ENCODE measurements around the gene KLF13. TPM values are rescaled to one million over a fixed set of nuclear protein-coding genes. Genes with fewer than 3 reads are reported as not detected.
A peak's percentile ranks its signal among the peaks of the same experiment; 100 is the strongest.
"Not testable (repeated sequence)": the region's sequence is repeated elsewhere in the genome, so short reads cannot be mapped to it uniquely, and the experiment has no call there.

The KLF13 gene
- total RNA-seq, 1 donor from 2014 or later = 59.1 TPM

- peak overlapping the region; percentile 40 for H3K4me3 Mint-ChIP-seq (ENCODE audit: unreplicated experiment)
- H3K27ac Mint-ChIP-seq (ENCODE audit: unreplicated experiment) = peak overlapping the region; percentile 81
- H3K27me3 Mint-ChIP-seq (ENCODE audit: low read depth) = no peaks in the 10 kb centered on the region
- no peak for DNase-seq (ENCODE audit: low spot score)
- TF ChIP-seq, protein P1, sequence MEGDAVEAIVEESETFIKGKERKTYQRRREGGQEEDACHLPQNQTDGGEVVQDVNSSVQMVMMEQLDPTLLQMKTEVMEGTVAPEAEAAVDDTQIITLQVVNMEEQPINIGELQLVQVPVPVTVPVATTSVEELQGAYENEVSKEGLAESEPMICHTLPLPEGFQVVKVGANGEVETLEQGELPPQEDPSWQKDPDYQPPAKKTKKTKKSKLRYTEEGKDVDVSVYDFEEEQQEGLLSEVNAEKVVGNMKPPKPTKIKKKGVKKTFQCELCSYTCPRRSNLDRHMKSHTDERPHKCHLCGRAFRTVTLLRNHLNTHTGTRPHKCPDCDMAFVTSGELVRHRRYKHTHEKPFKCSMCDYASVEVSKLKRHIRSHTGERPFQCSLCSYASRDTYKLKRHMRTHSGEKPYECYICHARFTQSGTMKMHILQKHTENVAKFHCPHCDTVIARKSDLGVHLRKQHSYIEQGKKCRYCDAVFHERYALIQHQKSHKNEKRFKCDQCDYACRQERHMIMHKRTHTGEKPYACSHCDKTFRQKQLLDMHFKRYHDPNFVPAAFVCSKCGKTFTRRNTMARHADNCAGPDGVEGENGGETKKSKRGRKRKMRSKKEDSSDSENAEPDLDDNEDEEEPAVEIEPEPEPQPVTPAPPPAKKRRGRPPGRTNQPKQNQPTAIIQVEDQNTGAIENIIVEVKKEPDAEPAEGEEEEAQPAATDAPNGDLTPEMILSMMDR (IDR thresholded peaks at IDR 0.05) = no peak
- no peaks in the 10 kb centered on the region for H3K9me3 Mint-ChIP-seq (ENCODE audit: low read depth)
- H3K4me1 Mint-ChIP-seq (ENCODE audit: low read depth) = peaks cover 56% of the 10 kb centered on the region
- H3K36me3 Mint-ChIP-seq (ENCODE audit: low read depth) = peaks cover 3% of the 10 kb centered on the region
Measured at GRCh38 chr15:31352911-31353811, 26.5 kb downstream of the KLF13 start.

GRCh38 chr15:31353931-31354330 lies 27.3 kb downstream of the KLF13 start:
- peak overlapping the region; percentile 81 for H3K27ac Mint-ChIP-seq (ENCODE audit: unreplicated experiment)

DNA sequence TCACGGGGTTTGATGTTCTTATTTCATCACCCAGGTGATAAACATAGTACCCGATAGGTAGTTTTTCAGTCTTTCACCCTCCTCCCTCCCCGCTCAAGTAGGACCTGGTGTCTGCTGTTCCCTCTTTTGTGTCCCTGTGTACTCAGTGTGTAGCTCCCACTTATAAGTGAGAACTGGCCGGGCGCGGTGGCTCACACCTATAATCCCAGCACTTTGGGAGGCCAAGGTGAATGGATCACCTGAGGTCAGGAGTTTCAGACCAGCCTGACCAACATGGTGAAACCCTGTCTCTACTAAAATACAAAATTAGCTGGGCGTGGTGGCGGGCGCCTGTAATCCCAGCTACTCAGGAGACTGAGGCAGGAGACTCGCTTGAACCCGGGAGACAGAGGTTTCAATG lies 29.5 kb downstream of the KLF13 start:
- H3K27me3 Mint-ChIP-seq (ENCODE audit: low read depth); H3K4me3 Mint-ChIP-seq (ENCODE audit: unreplicated experiment); H3K27ac Mint-ChIP-seq (ENCODE audit: unreplicated experiment); H3K36me3 Mint-ChIP-seq (ENCODE audit: low read depth); DNase-seq (ENCODE audit: low spot score); H3K9me3 Mint-ChIP-seq (ENCODE audit: low read depth): not testable (repeated sequence)
- H3K4me1 Mint-ChIP-seq (ENCODE audit: low read depth) = peaks cover 63% of the 10 kb centered on the region

More at GRCh38 chr15:31353931-31354330, 27.3 kb downstream of the KLF13 start:
- Mint-ChIP-seq H3K4me3 (ENCODE audit: unreplicated experiment) (no peak overlapping the region), H3K27me3 (ENCODE audit: low read depth) (no peaks in the 10 kb centered on the region), H3K36me3 (ENCODE audit: low read depth) (peaks cover 3% of the 10 kb centered on the region), H3K4me1 (ENCODE audit: low read depth) (peaks cover 60% of the 10 kb centered on the region), H3K9me3 (ENCODE audit: low read depth) (no peaks in the 10 kb centered on the region)
- TF ChIP-seq, protein P1 (IDR thresholded peaks at IDR 0.05) = no peak
- DNase-seq (ENCODE audit: low spot score) = no peak

GRCh38 chr15:31357148-31357547 lies 30.5 kb downstream of the KLF13 start:
- Mint-ChIP-seq H3K4me1 (ENCODE audit: low read depth) (peaks cover 67% of the 10 kb centered on the region), H3K27me3 (ENCODE audit: low read depth) (no peaks in the 10 kb centered on the region), H3K36me3 (ENCODE audit: low read depth) (peaks cover 3% of the 10 kb centered on the region), H3K9me3 (ENCODE audit: low read depth) (no peaks in the 10 kb centered on the region), H3K27ac (ENCODE audit: unreplicated experiment) (no peak overlapping the region), H3K4me3 (ENCODE audit: unreplicated experiment) (no peak overlapping the region)
- TF ChIP-seq, protein P1 (IDR thresholded peaks at IDR 0.05) = no peak
- DNase-seq (ENCODE audit: low spot score) = no peak

DNA sequence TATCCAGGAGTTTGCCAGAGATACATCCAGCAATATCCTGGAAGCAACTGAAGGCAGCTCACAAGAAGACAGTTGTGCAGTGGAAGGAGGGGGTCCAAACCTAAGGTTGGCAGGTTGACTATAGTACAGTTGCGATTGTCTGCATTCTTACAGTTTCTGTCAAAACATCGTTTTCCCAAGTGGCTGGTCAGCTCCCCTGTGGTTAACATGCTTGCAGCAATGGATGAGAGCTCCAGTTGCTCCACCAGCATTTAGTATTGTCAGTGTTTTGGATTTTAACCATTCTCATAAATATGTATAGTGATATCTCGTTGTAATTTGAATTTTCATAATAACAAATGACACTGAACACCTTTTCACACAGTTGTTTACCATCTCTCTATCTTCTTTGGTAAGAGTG lies 31.5 kb downstream of the KLF13 start:
- no peak for DNase-seq (ENCODE audit: low spot score)
- H3K4me1 Mint-ChIP-seq (ENCODE audit: low read depth) = peaks cover 67% of the 10 kb centered on the region
- TF ChIP-seq, protein P1 (IDR thresholded peaks at IDR 0.05) = no peak
- peaks cover 3% of the 10 kb centered on the region for H3K36me3 Mint-ChIP-seq (ENCODE audit: low read depth)
- no peak overlapping the region for H3K27ac Mint-ChIP-seq (ENCODE audit: unreplicated experiment)
- H3K9me3 Mint-ChIP-seq (ENCODE audit: low read depth) = no peaks in the 10 kb centered on the region
- no peaks in the 10 kb centered on the region for H3K27me3 Mint-ChIP-seq (ENCODE audit: low read depth)
- no peak overlapping the region for H3K4me3 Mint-ChIP-seq (ENCODE audit: unreplicated experiment)
